PC-9 (cell line): Measurements from ENCODE around the gene GNGT1. TPM values are rescaled to one million over a fixed set of nuclear protein-coding genes. Genes with fewer than 3 reads are reported as not detected.

ENCODE experiments used
- BruUV-seq: library from RNA; stranded (reverse); fragments of 400-500 nt; replicated peaks from 2 replicates; lab custom pipeline; 2021; lab: Mats Ljungman, UMichigan
- CTCF ChIA-PET: fragments of 300-600 bp; sonication (Branson Sonifier 250); formaldehyde crosslinking; loops from one replicate; lab custom pipeline; 2022; ENCODE audit warnings: antibody characterized with exemption; lab: Charles Lee
- POLR2A ChIA-PET: fragments of 300-600 bp; sonication (Branson Sonifier 250); formaldehyde crosslinking; loops from one replicate; lab custom pipeline; 2022; ENCODE audit warnings: antibody characterized with exemption; ENCODE audit not compliant: unreplicated experiment; lab: Charles Lee
- DNase-seq, 2 experiments: peaks; one replicate each; pipeline versions ENCODE4 v3.0.0 to v3.0.0-alpha.2; 2015 to 2022; ENCODE audit warnings: mixed read lengths in 1 of 2
- H2AFZ ChIP-seq: fragments of 200-600 bp; sonication (generic); 2 replicates; pipeline ENCODE4 v1.8.1; 2017; ENCODE audit warnings: antibody characterized with exemption
- H3F3A ChIP-seq: fragments of 200-600 bp; sonication (generic); 2 replicates; pipeline ENCODE4 v1.8.1; 2017; ENCODE audit warnings: antibody characterized with exemption, mild to moderate bottlenecking, low read depth; ENCODE audit not compliant: insufficient read depth
- H3K27ac ChIP-seq: fragments of 200-600 bp; sonication (generic); 2 replicates; pipeline ENCODE4 v1.6.1; 2016; ENCODE audit warnings: mixed run types
- H3K27me3 ChIP-seq: fragments of 200-600 bp; sonication (generic); 2 replicates; pipeline ENCODE4 v1.6.1; 2016; ENCODE audit warnings: low read depth, mixed run types; ENCODE audit not compliant: insufficient read depth
- H3K36me3 ChIP-seq: fragments of 200-600 bp; sonication (generic); 2 replicates; pipeline ENCODE4 v1.6.1; 2016; ENCODE audit warnings: low read depth, mixed run types
- H3K4me1 ChIP-seq: fragments of 200-600 bp; sonication (generic); replicated peaks from 2 replicates; pipeline ENCODE4 v1.6.1; 2016; ENCODE audit warnings: mixed run types; ENCODE audit not compliant: insufficient read depth
- H3K4me2 ChIP-seq: fragments of 200-600 bp; sonication (generic); 2 replicates; pipeline ENCODE4 v1.6.1; 2017; ENCODE audit warnings: mixed run types
- H3K4me3 ChIP-seq: fragments of 200-600 bp; sonication (generic); 2 replicates; pipeline ENCODE4 v1.6.1; 2016; ENCODE audit warnings: mixed run types
- H3K79me2 ChIP-seq: fragments of 200-600 bp; sonication (generic); 2 replicates; pipeline ENCODE4 v1.6.1; 2017; ENCODE audit warnings: low read depth, mixed run types
- H3K9me2 ChIP-seq: fragments of 200-600 bp; sonication (generic); 2 replicates; pipeline ENCODE4 v1.8.1; 2017; ENCODE audit warnings: mild to moderate bottlenecking; ENCODE audit not compliant: insufficient read depth
- H3K9me3 ChIP-seq: fragments of 200-600 bp; sonication (generic); 2 replicates; pipeline ENCODE4 v1.8.1; 2016; ENCODE audit warnings: low read depth; ENCODE audit not compliant: insufficient read depth
- H4K20me1 ChIP-seq: fragments of 200-600 bp; sonication (generic); 2 replicates; pipeline ENCODE4 v1.8.1; 2017; ENCODE audit not compliant: insufficient read depth
- CTCF ChIP-seq: fragments of 200-600 bp; sonication (generic); conservative IDR thresholded peaks from 2 replicates; pipeline ENCODE4 v1.6.1; 2017; ENCODE audit warnings: mixed run types, antibody characterized with exemption, mild to moderate bottlenecking, moderate library complexity
- EZH2 ChIP-seq: fragments of 200-600 bp; sonication (generic); IDR thresholded peaks from 2 replicates; pipeline ENCODE4 v1.8.0; 2017; ENCODE audit warnings: antibody characterized with exemption, low read depth
- intact Hi-C: fragments of 100-400 bp; cut with micrococcal nuclease; formaldehyde crosslinking; loops from one replicate; pipeline ENCODE4 v1.10.0; 2022; ENCODE audit not compliant: unreplicated experiment
- total RNA-seq: library from RNA; stranded (reverse); gene quantifications from 2 replicates; pipeline ENCODE4 v1.2.3, GENCODE V29; 2021

The GNGT1 gene
- total RNA-seq, 1 experiment from 2014 or later = not detected

GRCh38 chr7:93884541-93884940 lies 21.8 kb upstream of the GNGT1 start:
- TF ChIP-seq EZH2 (no peak), CTCF (no peak)
- no peak overlapping the region for H3K27ac ChIP-seq
- no peaks in the 10 kb centered on the region for H3F3A ChIP-seq
- ChIA-PET POLR2A (no interaction called here), CTCF (no interaction called here)
- no peaks in the 10 kb centered on the region for H3K9me2 ChIP-seq
- no peak overlapping the region for H3K4me2 ChIP-seq
- intact Hi-C loops = loop anchor here (10.0 kb wide), 1 partner anchor 640 kb away; no protein-coding TSS in a partner anchor
- H3K36me3 ChIP-seq = 0 out of 2 replicates have a peak, but pooled peaks cover 7% of the 10 kb centered on the region
- no peak overlapping the region for H3K4me3 ChIP-seq
- BruUV-seq = no TSS peak
- H3K27me3 ChIP-seq = no peaks in the 10 kb centered on the region
- peaks cover 8% of the 10 kb centered on the region for H3K4me1 ChIP-seq
- H3K79me2 ChIP-seq = no peaks in the 10 kb centered on the region
- peaks cover 5% of the 10 kb centered on the region for H3K9me3 ChIP-seq
- H4K20me1 ChIP-seq = no peaks in the 10 kb centered on the region
- H2AFZ ChIP-seq = no peak overlapping the region
- no peak for DNase-seq

GRCh38 chr7:93889261-93889660 lies 17.1 kb upstream of the GNGT1 start:
- CTCF ChIA-PET = interaction anchor here (0.5 kb wide), 1 partner anchor 1053 kb away, joined by 17 read pairs; the partner anchor contains the start of gene CDK6

GRCh38 chr7:93890041-93890463 lies 16.3 kb upstream of the GNGT1 start:
- peak overlapping the region; percentile 91 for H3K4me3 ChIP-seq
- intact Hi-C loops = loop anchor here (1.0 to 10.0 kb wide), 6 partner anchors 24 to 507 kb away; partner anchors contain the start of gene BET1
- no peaks in the 10 kb centered on the region for H3K9me3 ChIP-seq
- 0 out of 2 replicates have a peak, but pooled peaks cover 7% of the 10 kb centered on the region for H3K36me3 ChIP-seq
- H3F3A ChIP-seq = no peaks in the 10 kb centered on the region
- no peaks in the 10 kb centered on the region for H3K79me2 ChIP-seq
- ChIA-PET POLR2A (interaction anchor here (0.5 to 0.7 kb wide), 2 partner anchors 94 to 393 kb away, joined by 3 to 4 read pairs; no protein-coding TSS in a partner anchor), CTCF (interaction anchor here (0.6 to 1.1 kb wide), 2 partner anchors 27 to 105 kb away, joined by 3 to 8 read pairs; no protein-coding TSS in a partner anchor)
- TF ChIP-seq EZH2 = no peak
- TF ChIP-seq CTCF = peak; percentile 8; the same call in 1 of the 2 replicates
- H3K4me1 ChIP-seq = peaks cover 17% of the 10 kb centered on the region
- H3K27me3 ChIP-seq = no peaks in the 10 kb centered on the region
- peak overlapping the region; percentile 68 for H3K27ac ChIP-seq
- no peaks in the 10 kb centered on the region for H3K9me2 ChIP-seq
- no peaks in the 10 kb centered on the region for H4K20me1 ChIP-seq
- no TSS peak for BruUV-seq
- peak; percentile 56 to 63 for DNase-seq
- peak overlapping the region; percentile 92 for H2AFZ ChIP-seq
- peak overlapping the region; percentile 84 for H3K4me2 ChIP-seq

More at GRCh38 chr7:93889261-93889660, 17.1 kb upstream of the GNGT1 start:
- Histone ChIP-seq H3K27ac (peak overlapping the region; percentile 68), H3K4me1 (peaks cover 17% of the 10 kb centered on the region), H3F3A (no peaks in the 10 kb centered on the region), H3K4me3 (peak overlapping the region; percentile 91; the same call in 1 of the 2 replicates), H3K9me3 (no peaks in the 10 kb centered on the region), H3K36me3 (0 out of 2 replicates have a peak, but pooled peaks cover 7% of the 10 kb centered on the region), H3K27me3 (no peaks in the 10 kb centered on the region), H3K9me2 (no peaks in the 10 kb centered on the region), H2AFZ (peak overlapping the region; percentile 92; the same call in 1 of the 2 replicates), H3K79me2 (no peaks in the 10 kb centered on the region), H3K4me2 (peak overlapping the region; percentile 84), H4K20me1 (no peaks in the 10 kb centered on the region)
- intact Hi-C loops = loop anchor here (10.0 kb wide), 1 partner anchor 644 kb away; no protein-coding TSS in a partner anchor
- TF ChIP-seq CTCF = no peak
- TF ChIP-seq EZH2 = no peak
- no peak for DNase-seq
- BruUV-seq = TSS peak; percentile 63
- POLR2A ChIA-PET = no interaction called here
